B cell (primary cell): ENCODE data around the gene NF2. TPM values are rescaled to one million over a fixed set of nuclear protein-coding genes. Genes with fewer than 3 reads are reported as not detected.

Source experiments
- ATAC-seq: fragments of 200-7000 bp; cut with Tn5 transposase; one replicate; pipeline ENCODE4 v1.10.0; 2021; ENCODE audit warnings: low read depth, mild to moderate bottlenecking, moderate number of reproducible peaks, moderate library complexity
- CTCF ChIA-PET: fragments of 350-600 bp; sonication (Branson Sonifier 250); formaldehyde crosslinking; loops from one replicate; lab custom pipeline; 2021; ENCODE audit warnings: antibody characterized with exemption, inconsistent platforms; lab: Charles Lee
- POLR2A ChIA-PET: fragments of 350-600 bp; sonication (Branson Sonifier 250); formaldehyde crosslinking; loops from one replicate; lab custom pipeline; 2021; ENCODE audit warnings: antibody characterized with exemption; lab: Charles Lee
- DNase-seq: peaks from one replicate; pipeline ENCODE4 v3.0.0; 2013
- H2AFZ ChIP-seq: 2 replicates; pipeline ENCODE4 v1.6.1; 2012; ENCODE audit warnings: mild to moderate bottlenecking, low read depth, low read length; ENCODE audit not compliant: insufficient read depth, poor library complexity, severe bottlenecking
- H3K27ac ChIP-seq, 2 donors: 1 replicate in 1 of 2; 2 replicates in 1 of 2; pipeline ENCODE4 v1.5.1; 2012 to 2013; ENCODE audit warnings: low read length in 2 of 2, mild to moderate bottlenecking in 2 of 2, moderate library complexity in 1 of 2
- H3K27me3 ChIP-seq, 4 experiments: fragments of 200-600 bp in 1 of 4; sonication (generic) in 1 of 4; replicated peaks in 1 of 4; 1 replicate in 2 of 4; 2 replicates in 2 of 4; pipeline versions ENCODE4 v1.6.1 to v1.7.0; 2013 to 2016; ENCODE audit warnings: low read length in 3 of 4, mild to moderate bottlenecking in 2 of 4, mixed read lengths in 1 of 4, moderate library complexity in 1 of 4; ENCODE audit not compliant: insufficient read depth in 4 of 4, control insufficient read depth in 3 of 4; ENCODE audit errors: control extremely low read depth in 1 of 4
- H3K36me3 ChIP-seq, 2 experiments: replicated peaks in 1 of 2; 1 replicate in 1 of 2; 2 replicates in 1 of 2; pipeline versions ENCODE4 v1.6.1 to v1.7.1; 2013; ENCODE audit warnings: low read length in 1 of 2; ENCODE audit not compliant: insufficient read depth in 2 of 2, control insufficient read depth in 1 of 2; ENCODE audit errors: control extremely low read depth in 1 of 2, extremely low read depth in 1 of 2
- H3K4me1 ChIP-seq, 2 donors: fragments of 200-600 bp in 1 of 2; sonication (generic) in 1 of 2; 1 replicate in 1 of 2; 2 replicates in 1 of 2; pipeline versions ENCODE4 v1.5.1 to v1.6.1; 2013 to 2017; ENCODE audit warnings: low read length in 2 of 2; ENCODE audit not compliant: control insufficient read depth in 2 of 2, insufficient read depth in 2 of 2
- H3K4me2 ChIP-seq: replicated peaks from 2 replicates; pipeline ENCODE3; 2012; ENCODE audit warnings: mild to moderate bottlenecking, low read depth, low read length; ENCODE audit not compliant: poor library complexity, severe bottlenecking
- H3K4me3 ChIP-seq, 5 experiments: fragments of 200-600 bp in 1 of 5; sonication (generic) in 1 of 5; 1 replicate in 3 of 5; 2 replicates in 2 of 5; pipeline versions ENCODE4 v1.5.1 to v1.7.0; 2011 to 2016; ENCODE audit warnings: low read length in 4 of 5, mild to moderate bottlenecking in 4 of 5, low read depth in 2 of 5, control low read depth in 1 of 5, moderate library complexity in 1 of 5; ENCODE audit not compliant: insufficient read depth in 1 of 5; ENCODE audit errors: control extremely low read depth in 1 of 5, extremely low read depth in 1 of 5
- H3K79me2 ChIP-seq: fragments of 200-600 bp; sonication (generic); one replicate; pipeline ENCODE4 v1.6.0; 2016; ENCODE audit warnings: low read length; ENCODE audit not compliant: control insufficient read depth, insufficient read depth
- H3K9ac ChIP-seq: fragments of 200-600 bp; sonication (generic); 2 replicates; pipeline ENCODE4 v1.6.1; 2017; ENCODE audit warnings: mild to moderate bottlenecking, low read length, moderate library complexity
- H3K9me3 ChIP-seq, 3 donors: one replicate each; pipeline versions ENCODE4 v1.6.1 to v1.7.1; 2013; ENCODE audit warnings: low read length in 2 of 3; ENCODE audit not compliant: control insufficient read depth in 2 of 3, insufficient read depth in 1 of 3; ENCODE audit errors: control extremely low read depth in 1 of 3
- H4K20me1 ChIP-seq: 2 replicates; pipeline ENCODE4 v1.6.0; 2012; ENCODE audit warnings: mild to moderate bottlenecking, low read length; ENCODE audit not compliant: insufficient read depth, control insufficient read depth, poor library complexity, severe bottlenecking
- H3K27ac Mint-ChIP-seq: one replicate; pipeline ENCODE4 v1.8.0; 2021; ENCODE audit warnings: mixed read lengths
- H3K27me3 Mint-ChIP-seq: one replicate; pipeline ENCODE4 v1.8.0; 2021; ENCODE audit warnings: mixed read lengths
- H3K4me1 Mint-ChIP-seq: one replicate; pipeline ENCODE4 v1.8.0; 2021; ENCODE audit warnings: mixed read lengths
- H3K4me3 Mint-ChIP-seq: one replicate; pipeline ENCODE4 v1.8.0; 2021; ENCODE audit warnings: mixed read lengths
- H3K9me3 Mint-ChIP-seq: one replicate; pipeline ENCODE4 v1.8.0; 2022; ENCODE audit warnings: mixed read lengths; ENCODE audit not compliant: insufficient read depth
- EZH2 ChIP-seq: IDR thresholded peaks from 2 replicates; pipeline ENCODE4 v1.6.1; 2012; ENCODE audit warnings: borderline replicate concordance, low read depth, mild to moderate bottlenecking, moderate library complexity, low read length; ENCODE audit not compliant: insufficient read depth, poor library complexity, severe bottlenecking
- WGBS: methylation state at CpG from one replicate; pipeline ENCODE4 v1.1.5; 2013; ENCODE audit warnings: missing lambda C conversion rate; ENCODE audit not compliant: insufficient coverage; 5-methylcytosine and 5-hydroxymethylcytosine counted together
- intact Hi-C: fragments of 100-400 bp; cut with micrococcal nuclease; formaldehyde crosslinking; loops from one replicate; pipeline ENCODE4 v1.10.0; 2022
- polyA plus RNA-seq: library from polyadenylated mRNA; depleted of rRNA; stranded (reverse); fragments of >200 nt; gene quantifications from 2 replicates; pipeline ENCODE4 v1.2.3, GENCODE V29; 2012
- total RNA-seq, 2 donors: library from RNA; stranded (reverse); fragments of 120-200 nt in 1 of 2; gene quantifications; 1 replicate in 1 of 2; 2 replicates in 1 of 2; pipeline versions ENCODE4 v1.2.3 to v1.2.4, GENCODE V29; 2013 to 2022
- TF ChIP-seq, protein P1 (sequence below): fragments of 200-600 bp; IDR thresholded peaks from one replicate; pipeline ENCODE4 v1.8.0; 2022; ENCODE audit warnings: antibody characterized with exemption, mild to moderate bottlenecking

NF2 gene
- total and polyA plus RNA-seq, 2 donors (not counting 1 experiment from before 2014, with no cell fraction given), result 9.4 to 26.6 TPM

DNA sequence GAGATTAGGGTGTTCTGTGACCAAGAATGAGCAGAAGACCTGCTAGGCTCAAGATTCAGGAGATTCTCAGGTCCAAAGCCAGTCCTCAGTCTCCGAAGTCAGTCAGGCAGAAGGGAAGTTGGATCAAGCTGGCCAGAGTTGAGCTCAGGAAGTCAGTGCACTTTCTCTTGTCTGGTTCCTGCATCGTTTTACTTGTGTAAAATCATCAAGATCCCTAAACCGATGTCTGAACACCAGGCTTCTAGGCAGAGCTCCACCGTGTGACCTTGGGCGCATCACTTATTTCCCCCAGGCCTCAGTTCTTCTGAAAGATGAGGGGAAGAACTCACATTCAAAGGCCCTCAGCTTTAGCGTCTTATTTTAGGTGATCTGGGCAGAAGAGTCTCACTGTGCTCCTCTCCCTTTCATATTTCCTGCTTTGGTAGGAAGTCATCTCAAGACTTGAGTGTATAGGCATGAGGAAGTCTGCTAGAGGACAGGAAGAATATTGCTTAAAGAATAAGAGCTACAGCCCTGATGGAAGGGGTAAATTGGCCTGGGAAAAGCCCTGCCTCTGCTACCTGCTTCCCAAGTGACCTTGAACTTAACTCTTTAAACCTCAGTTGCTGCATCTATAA, 20.2 kb downstream of the NF2 start:
- no peaks in the 10 kb centered on the region for H3K9me3 ChIP-seq
- peak overlapping the region; percentile 0 for H3K4me3 Mint-ChIP-seq
- peaks cover 68% of the 10 kb centered on the region for H3K79me2 ChIP-seq
- peaks cover 22% of the 10 kb centered on the region for H4K20me1 ChIP-seq
- H3K27me3 Mint-ChIP-seq, result no peaks in the 10 kb centered on the region
- intact Hi-C loops, result no loop called here
- peak overlapping the region; percentile 61 for H3K27ac Mint-ChIP-seq
- peaks cover 26 to 27% of the 10 kb centered on the region in 2 donors for H3K4me1 ChIP-seq
- no peaks in the 10 kb centered on the region for H3K36me3 ChIP-seq
- H2AFZ ChIP-seq, result peak overlapping the region; percentile 37
- peak overlapping the region; percentile 51 for H3K4me2 ChIP-seq
- H3K9me3 Mint-ChIP-seq, result no peaks in the 10 kb centered on the region
- no peak overlapping the region for H3K4me3 ChIP-seq
- H3K4me1 Mint-ChIP-seq, result peaks cover 53% of the 10 kb centered on the region
- peak overlapping the region; percentile 32 for H3K9ac ChIP-seq
- no peak for TF ChIP-seq EZH2
- TF ChIP-seq, protein P1, sequence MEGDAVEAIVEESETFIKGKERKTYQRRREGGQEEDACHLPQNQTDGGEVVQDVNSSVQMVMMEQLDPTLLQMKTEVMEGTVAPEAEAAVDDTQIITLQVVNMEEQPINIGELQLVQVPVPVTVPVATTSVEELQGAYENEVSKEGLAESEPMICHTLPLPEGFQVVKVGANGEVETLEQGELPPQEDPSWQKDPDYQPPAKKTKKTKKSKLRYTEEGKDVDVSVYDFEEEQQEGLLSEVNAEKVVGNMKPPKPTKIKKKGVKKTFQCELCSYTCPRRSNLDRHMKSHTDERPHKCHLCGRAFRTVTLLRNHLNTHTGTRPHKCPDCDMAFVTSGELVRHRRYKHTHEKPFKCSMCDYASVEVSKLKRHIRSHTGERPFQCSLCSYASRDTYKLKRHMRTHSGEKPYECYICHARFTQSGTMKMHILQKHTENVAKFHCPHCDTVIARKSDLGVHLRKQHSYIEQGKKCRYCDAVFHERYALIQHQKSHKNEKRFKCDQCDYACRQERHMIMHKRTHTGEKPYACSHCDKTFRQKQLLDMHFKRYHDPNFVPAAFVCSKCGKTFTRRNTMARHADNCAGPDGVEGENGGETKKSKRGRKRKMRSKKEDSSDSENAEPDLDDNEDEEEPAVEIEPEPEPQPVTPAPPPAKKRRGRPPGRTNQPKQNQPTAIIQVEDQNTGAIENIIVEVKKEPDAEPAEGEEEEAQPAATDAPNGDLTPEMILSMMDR, result no peak
- ATAC-seq, result no peak
- ChIA-PET CTCF (interaction anchor here (0.6 to 3.1 kb wide), 7 partner anchors 12 to 465 kb away, joined by 3 to 11 read pairs (median 3); no protein-coding TSS in a partner anchor), POLR2A (no interaction called here)
- H3K27me3 ChIP-seq, result no peaks in the 10 kb centered on the region
- WGBS, result 73% methylated on average over 5 of the region's 6 CpGs
- no peak for DNase-seq
- H3K27ac ChIP-seq, result peak overlapping the region; percentile 1 to 62
